Esophagus muscularis mucosa (tissue), 4 donors: ENCODE measurements around the gene SHPK.

Source experiments
- CTCF ChIP-seq, 3 experiments: fragments of 200-600 bp in 2 of 3; fragments of 450-650 bp in 1 of 3; sonication (generic) in 2 of 3; IDR thresholded peaks; one replicate each; pipeline ENCODE4 v1.5.1; 2017 to 2019; ENCODE audit warnings: antibody characterized with exemption in 3 of 3, mild to moderate bottlenecking in 2 of 3, moderate library complexity in 1 of 3
- EP300 ChIP-seq: sonication (generic); formaldehyde crosslinking; IDR thresholded peaks from one replicate; pipeline ENCODE4 v1.6.1; 2017; ENCODE audit warnings: antibody characterized with exemption
- POLR2A ChIP-seq: fragments of 450-650 bp; IDR thresholded peaks from one replicate; pipeline ENCODE4 v1.6.1; 2017; ENCODE audit warnings: antibody characterized with exemption, moderate library complexity, mild to moderate bottlenecking, low read depth

- TF ChIP-seq CTCF (IDR thresholded peaks at IDR 0.05) (no peak), EP300 (no peak), POLR2A (no peak)
These were observed 14.8 kb downstream of the SHPK start for GRCh38 chr17:3621146-3621720.
